Adrenal gland (tissue), 12 donors: ENCODE data around the gene SLC6A4. TPM values are rescaled to one million over a fixed set of nuclear protein-coding genes. Genes with fewer than 3 reads are reported as not detected.

ENCODE experiments used
- DNase-seq, 7 donors: peaks; one replicate each; pipeline ENCODE4 v3.0.0-alpha.2; 2019 to 2020
- H3K27ac ChIP-seq, 5 donors: fragments of 200-600 bp; sonication (generic) in 4 of 5; 1 replicate in 3 of 5; 2 replicates in 2 of 5; pipeline versions ENCODE4 v1.5.1 to v1.8.0; 2016 to 2020; ENCODE audit warnings: mild to moderate bottlenecking in 1 of 5
- H3K27me3 ChIP-seq: fragments of 200-600 bp; 2 replicates; pipeline ENCODE4 v1.8.0; 2021
- H3K36me3 ChIP-seq, 2 donors: fragments of 200-600 bp; replicated peaks in 1 of 2; 1 replicate in 1 of 2; 2 replicates in 1 of 2; pipeline versions ENCODE4 v1.5.1 to v1.8.0; 2018 to 2022
- H3K4me1 ChIP-seq, 2 donors: fragments of 200-600 bp; replicated peaks in 1 of 2; 1 replicate in 1 of 2; 2 replicates in 1 of 2; pipeline versions ENCODE4 v1.5.1 to v1.8.0; 2018 to 2021
- H3K4me3 ChIP-seq, 4 donors: fragments of 200-600 bp; sonication (generic) in 3 of 4; one replicate each; pipeline ENCODE4 v1.5.1; 2016 to 2018
- H3K9me3 ChIP-seq, 3 donors: fragments of 200-600 bp; sonication (generic) in 1 of 3; replicated peaks in 1 of 3; 1 replicate in 2 of 3; 2 replicates in 1 of 3; pipeline versions ENCODE4 v1.5.1 to v1.8.0; 2016 to 2021
- CTCF ChIP-seq, 6 experiments: fragments of 450-650 bp in 4 of 6; fragments of 200-600 bp in 2 of 6; sonication (generic) in 1 of 6; IDR thresholded peaks; 1 replicate in 5 of 6; 2 replicates in 1 of 6; pipeline versions ENCODE4 v1.5.1 to v1.8.0; 2016 to 2021; ENCODE audit warnings: antibody characterized with exemption in 6 of 6, mild to moderate bottlenecking in 2 of 6, moderate library complexity in 1 of 6
- POLR2A ChIP-seq, 2 donors: fragments of 450-650 bp; IDR thresholded peaks; one replicate each; pipeline ENCODE4 v1.6.1; 2017; ENCODE audit warnings: antibody characterized with exemption in 2 of 2, mild to moderate bottlenecking in 2 of 2, moderate library complexity in 1 of 2
- WGBS, 4 donors: extraction: QIAGEN DNeasy Blood & Tissue Kit in 2 of 4; methylation state at CpG; one replicate each; pipeline versions ENCODE4 v1.1.5 to v1.1.7; 2013 to 2017; 5-methylcytosine and 5-hydroxymethylcytosine counted together
- intact Hi-C, 2 donors: fragments of 100-400 bp; cut with DNase I; formaldehyde crosslinking; loops; one replicate each; pipeline versions ENCODE4 v1.14.1 to v1.15.0; 2022 to 2023
- polyA plus RNA-seq, 3 donors: library from polyadenylated mRNA; stranded (reverse); fragments of 200-250 nt in 2 of 3; fragments of 350-450 nt in 1 of 3; fragmentation: Illumina TruSeq in 1 of 3; extraction: RNeasy Lipid Tissue Mini Kit (QIAGEN cat#74804) in 1 of 3; gene quantifications; one replicate each; pipeline ENCODE4 v1.2.3, GENCODE V29; 2013 to 2014
- total RNA-seq, 9 donors: library from RNA; depleted of rRNA in 4 of 9; stranded (reverse); fragments of >200 nt in 4 of 9; fragments of 120-200 nt in 1 of 9; fragmentation: NEBNext Ultra II Directional in 1 of 9; extraction: Animal tissue kit (Norgen Biotek cat#: 25700) in 1 of 9; gene quantifications; one replicate each; pipeline versions ENCODE4 v1.1.0 to v1.2.4, GENCODE V29; 2013 to 2023
- donor health status: healthy with polysubstance abuse.
- donor health status: Bipolar disorder and iron deficiency.
- donor health status: DM: yes; HTN: yes; CAD: no.
- donor health status: DM: no; HTN: no; CAD: no.
- donor health status: DM: no; HTN: no; CAD: no.
- donor health status: DM: yes; HTN: yes; CAD: no.

Gene SLC6A4
- total and polyA plus RNA-seq, 12 donors: 0.03 to 0.67 (median 0.17) TPM; not detected in 3

- H3K9me3 ChIP-seq: no peaks in the 10 kb centered on the region
- no peak for DNase-seq
- TF ChIP-seq CTCF (IDR thresholded peaks at IDR 0.05) (no peak), POLR2A (IDR thresholded peaks at IDR 0.05) (no peak)
- H3K27me3 ChIP-seq: no peaks in the 10 kb centered on the region
- H3K4me1 ChIP-seq: no peaks in the 10 kb centered on the region
- H3K27ac ChIP-seq: no peak overlapping the region
- H3K36me3 ChIP-seq: no peaks in the 10 kb centered on the region
- intact Hi-C loops: no loop called here
- 88 to 94% (median 89%) methylated on average over 4 of the region's 4 CpGs for WGBS, 4 donors
- H3K4me3 ChIP-seq: no peak overlapping the region
These were observed 16.2 kb downstream of the SLC6A4 start for GRCh38 chr17:30219315-30219714.

DNA sequence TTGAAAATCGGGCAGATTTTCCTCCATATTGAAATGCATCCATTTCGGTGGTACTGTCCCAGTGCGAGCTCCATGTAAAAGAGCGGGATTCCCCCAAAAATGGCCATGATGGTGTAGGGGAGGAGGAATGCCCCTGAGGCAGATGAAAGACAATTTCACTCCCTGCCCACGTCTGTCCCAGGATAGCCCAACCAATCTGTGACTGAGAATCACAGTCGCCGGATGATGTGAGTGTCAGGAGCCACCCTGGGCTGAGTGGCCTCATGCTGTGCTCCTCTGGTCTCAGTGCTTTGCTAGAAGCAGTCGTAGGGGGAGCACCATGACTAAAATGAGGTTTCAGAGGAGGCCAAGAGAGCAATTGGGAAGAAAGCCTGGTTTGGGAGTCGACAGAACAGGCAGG lies 16.7 kb downstream of the SLC6A4 start:
- TF ChIP-seq CTCF (IDR thresholded peaks at IDR 0.05) (no peak), POLR2A (IDR thresholded peaks at IDR 0.05) (no peak)
- Histone ChIP-seq H3K4me3 (no peak overlapping the region), H3K27me3 (no peaks in the 10 kb centered on the region), H3K27ac (no peak overlapping the region), H3K36me3 (no peaks in the 10 kb centered on the region), H3K9me3 (no peaks in the 10 kb centered on the region), H3K4me1 (no peaks in the 10 kb centered on the region)
- WGBS, 4 donors: 84 to 90% (median 87%) methylated on average over 9 of the region's 9 CpGs
- no peak for DNase-seq
- intact Hi-C loops: no loop called here

- intact Hi-C loops: no loop called here
- 92 to 96% (median 94%) methylated on average over 10 to 11 of the region's 11 CpGs for WGBS, 4 donors
These were observed 17.7 kb downstream of the SLC6A4 start for GRCh38 chr17:30217746-30218245.

GRCh38 chr17:30217054-30217453 lies 18.4 kb downstream of the SLC6A4 start:
- intact Hi-C loops: no loop called here
- DNase-seq: no peak

More at GRCh38 chr17:30217746-30218245, 17.7 kb downstream of the SLC6A4 start:
- Histone ChIP-seq H3K27ac (no peak overlapping the region), H3K27me3 (no peaks in the 10 kb centered on the region), H3K9me3 (no peaks in the 10 kb centered on the region), H3K4me3 (no peak overlapping the region), H3K36me3 (no peaks in the 10 kb centered on the region), H3K4me1 (no peaks in the 10 kb centered on the region)
- no peak for TF ChIP-seq POLR2A (IDR thresholded peaks at IDR 0.05)
- no peak for TF ChIP-seq CTCF (IDR thresholded peaks at IDR 0.05)
- DNase-seq: no peak

More at GRCh38 chr17:30217054-30217453, 18.4 kb downstream of the SLC6A4 start:
- Histone ChIP-seq H3K9me3 (no peaks in the 10 kb centered on the region), H3K36me3 (no peaks in the 10 kb centered on the region), H3K27ac (no peak overlapping the region), H3K4me1 (no peaks in the 10 kb centered on the region), H3K4me3 (no peak overlapping the region), H3K27me3 (no peaks in the 10 kb centered on the region)
- TF ChIP-seq CTCF (IDR thresholded peaks at IDR 0.05) (no peak), POLR2A (IDR thresholded peaks at IDR 0.05) (no peak)
- 91 to 98% (median 94%) methylated on average over 4 to 6 of the region's 6 CpGs for WGBS, 4 donors
